Duodenal mucosa (tissue), 2 donors: ENCODE data around the gene UBE2M.

ENCODE experiments used
- H3K27ac ChIP-seq: one replicate; pipeline ENCODE4 v1.7.0; 2013; ENCODE audit warnings: low read depth, low read length
- H3K27me3 ChIP-seq, 2 donors: one replicate each; pipeline ENCODE4 v1.7.0; 2013; ENCODE audit warnings: low read length in 2 of 2, control low read depth in 1 of 2; ENCODE audit not compliant: insufficient read depth in 2 of 2, control insufficient read depth in 1 of 2
- H3K36me3 ChIP-seq, 2 donors: one replicate each; pipeline ENCODE4 v1.7.0; 2013; ENCODE audit warnings: low read length in 2 of 2, control low read depth in 1 of 2; ENCODE audit not compliant: insufficient read depth in 2 of 2, control insufficient read depth in 1 of 2
- H3K4me1 ChIP-seq, 2 donors: one replicate each; pipeline ENCODE4 v1.7.0; 2013; ENCODE audit warnings: low read length in 2 of 2, control low read depth in 1 of 2; ENCODE audit not compliant: insufficient read depth in 2 of 2, control insufficient read depth in 1 of 2
- H3K4me3 ChIP-seq, 2 donors: one replicate each; pipeline ENCODE4 v1.7.0; 2013; ENCODE audit warnings: low read length in 2 of 2, low read depth in 1 of 2
- H3K9ac ChIP-seq, 2 donors: one replicate each; pipeline ENCODE4 v1.7.0; 2013; ENCODE audit warnings: low read length in 2 of 2, low read depth in 1 of 2
- H3K9me3 ChIP-seq, 2 donors: one replicate each; pipeline ENCODE4 v1.7.0; 2013; ENCODE audit warnings: low read length in 2 of 2, control low read depth in 1 of 2; ENCODE audit not compliant: control insufficient read depth in 1 of 2

The UBE2M gene

DNA sequence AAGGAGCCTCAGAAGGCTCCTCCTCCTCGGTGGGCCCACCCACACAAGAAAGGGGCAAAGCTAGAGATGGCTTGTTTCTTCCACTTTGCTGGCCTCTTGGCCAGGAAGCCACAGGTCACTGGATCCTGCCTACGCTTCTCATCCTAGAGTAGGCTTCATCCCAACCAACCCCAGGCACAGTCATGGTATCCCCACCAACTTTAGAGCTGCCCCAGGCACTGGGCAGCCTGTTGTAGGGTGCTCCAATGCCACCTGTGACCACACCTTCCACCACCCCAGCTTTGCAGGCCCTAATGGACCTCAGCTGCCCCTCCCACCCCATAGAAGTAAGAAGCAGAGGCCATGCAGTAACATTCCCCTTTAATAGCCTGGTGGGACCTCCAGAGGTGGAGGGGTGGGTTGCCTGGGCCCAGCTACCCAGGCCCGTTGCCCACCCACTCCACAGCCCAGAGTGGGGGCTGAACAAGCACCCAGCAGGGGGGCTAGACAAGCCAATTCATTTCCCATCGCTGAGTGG lies 3.0 kb downstream of the UBE2M start:
- Histone ChIP-seq H3K27me3 (no peaks in the 10 kb centered on the region), H3K36me3 (peaks cover 26 to 35% of the 10 kb centered on the region in 2 donors), H3K4me3 (peak overlapping the region; percentile 91 to 100), H3K9me3 (no peaks in the 10 kb centered on the region), H3K9ac (peak overlapping the region; percentile 97 to 99), H3K4me1 (peaks cover 40 to 46% of the 10 kb centered on the region in 2 donors), H3K27ac (peak overlapping the region; percentile 97)

DNA sequence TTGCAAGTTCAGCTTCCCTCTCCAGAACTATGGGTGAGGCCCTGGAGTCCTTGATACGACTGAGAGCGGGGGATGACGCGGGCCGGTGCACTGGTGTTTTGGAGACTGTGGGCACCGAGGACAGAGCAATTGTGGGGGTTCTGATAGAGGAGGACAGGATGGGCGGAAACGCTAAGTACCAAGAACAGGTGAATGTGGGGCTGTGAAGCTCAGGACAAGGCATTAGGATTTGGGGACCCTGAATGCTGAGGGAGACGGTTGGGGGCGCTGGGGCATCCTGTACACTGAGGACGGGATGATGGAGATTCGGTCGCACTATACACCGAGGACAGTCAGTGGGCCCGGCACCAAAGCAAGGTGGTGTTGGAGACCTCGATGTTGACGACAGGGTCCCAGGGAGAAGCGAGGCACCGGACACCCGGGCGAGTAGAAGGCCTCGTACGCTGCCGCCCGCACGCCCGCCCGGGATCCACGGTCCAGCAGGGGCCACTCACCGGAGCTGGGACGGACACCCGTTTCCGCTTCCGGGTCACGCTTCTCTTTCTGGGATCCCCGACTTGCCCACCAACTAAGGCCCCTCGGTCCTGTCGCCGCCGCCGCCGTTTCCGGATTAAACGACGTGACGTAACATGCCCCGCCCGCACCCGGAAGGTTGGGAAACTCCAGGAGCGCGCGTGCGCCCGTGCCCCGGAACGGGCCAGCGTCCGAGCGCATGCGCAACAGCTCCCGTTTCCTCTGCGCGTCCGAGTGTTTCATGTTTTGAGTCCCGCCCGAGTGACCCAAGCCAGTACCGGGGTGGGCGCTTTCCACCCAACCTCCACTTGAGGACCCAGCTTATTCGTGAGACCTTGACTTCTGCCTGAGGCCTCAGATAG lies 3.7 kb downstream of the UBE2M start, which contains the start of gene CHMP2A:
Gene CHMP2A, minus strand, starts transcription at position 612 of the 875 bp plus-strand sequence. CDS start 893 bp downstream, outside the sequence.
- Histone ChIP-seq H3K27me3 (no peaks in the 10 kb centered on the region), H3K36me3 (peaks cover 33 to 42% of the 10 kb centered on the region in 2 donors), H3K4me3 (peak within 1 kb of the TSS; percentile 91 to 100), H3K9ac (peak within 1 kb of the TSS; percentile 97 to 99), H3K4me1 (peaks cover 36 to 41% of the 10 kb centered on the region in 2 donors), H3K27ac (peak within 1 kb of the TSS; percentile 97), H3K9me3 (no peaks in the 10 kb centered on the region)

DNA sequence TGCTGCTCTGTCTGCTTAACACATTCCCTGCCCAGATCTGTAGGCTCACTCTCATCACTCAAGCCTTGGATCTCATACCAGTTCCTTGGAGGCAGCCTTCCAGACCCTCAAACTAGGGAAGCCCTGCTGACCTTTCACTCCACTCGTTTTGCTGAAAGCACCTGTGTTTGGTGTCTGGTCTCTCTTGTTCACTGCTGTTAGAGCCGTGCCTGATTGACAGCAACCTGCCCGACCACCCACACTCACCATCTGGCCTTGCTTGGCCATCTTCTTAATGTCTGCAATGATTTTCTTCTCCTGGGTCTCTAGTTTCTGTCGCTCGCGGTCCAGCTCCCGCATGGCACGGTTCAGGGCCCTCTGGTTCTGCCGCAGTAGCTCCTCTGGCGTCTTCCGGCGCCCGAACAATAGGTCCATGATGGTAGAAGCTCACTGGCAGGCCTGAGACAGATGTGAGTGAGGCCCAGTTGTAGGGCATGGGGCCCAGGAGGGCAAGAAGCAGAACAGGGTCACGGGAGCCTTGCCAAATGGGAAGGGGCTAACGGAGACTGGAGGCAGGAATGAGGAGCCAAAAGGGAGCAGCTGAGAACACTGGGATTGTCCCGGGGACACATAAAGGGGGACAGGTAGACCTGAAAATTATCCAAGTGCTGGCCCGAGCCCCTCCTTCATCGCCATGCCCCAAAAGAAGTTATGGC lies 4.5 kb downstream of the UBE2M start:
- H3K4me1 ChIP-seq: peaks cover 34 to 36% of the 10 kb centered on the region in 2 donors
- H3K36me3 ChIP-seq: peaks cover 41 to 50% of the 10 kb centered on the region in 2 donors

DNA sequence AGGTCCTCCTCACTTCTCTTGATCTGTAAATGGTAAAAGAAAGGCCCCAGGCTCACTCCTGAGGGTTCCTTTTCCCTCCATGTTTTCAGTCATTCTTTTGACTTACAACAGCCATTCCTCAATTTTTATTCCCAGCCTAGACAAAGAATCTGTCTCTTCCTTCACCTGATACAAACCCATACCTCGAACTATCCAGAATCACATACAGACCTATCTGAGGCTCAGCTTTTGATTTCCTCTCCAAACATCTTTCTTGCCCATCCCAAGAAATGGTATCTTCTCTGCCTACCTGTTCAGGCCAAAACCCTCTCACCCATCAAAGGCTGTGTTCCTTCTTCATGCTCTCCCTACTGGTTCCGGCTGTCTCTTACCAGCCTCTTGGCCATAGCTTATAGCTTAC lies 5.8 kb downstream of the UBE2M start:
- H3K4me1 ChIP-seq: peaks cover 32 to 35% of the 10 kb centered on the region in 2 donors
- no peaks in the 10 kb centered on the region for H3K27me3 ChIP-seq
- H3K27ac ChIP-seq: no peak overlapping the region
- H3K9ac ChIP-seq: no peak overlapping the region
- peaks cover 54 to 62% of the 10 kb centered on the region in 2 donors for H3K36me3 ChIP-seq
- H3K4me3 ChIP-seq: no peak overlapping the region
- no peaks in the 10 kb centered on the region for H3K9me3 ChIP-seq

More for the DNA sequence above, 4.5 kb downstream of the UBE2M start:
- H3K27me3 ChIP-seq: no peaks in the 10 kb centered on the region
- H3K4me3 ChIP-seq: peak overlapping the region; percentile 91 to 100
- H3K9ac ChIP-seq: peak overlapping the region; percentile 97 to 99
- no peaks in the 10 kb centered on the region for H3K9me3 ChIP-seq
- H3K27ac ChIP-seq: peak overlapping the region; percentile 97

DNA sequence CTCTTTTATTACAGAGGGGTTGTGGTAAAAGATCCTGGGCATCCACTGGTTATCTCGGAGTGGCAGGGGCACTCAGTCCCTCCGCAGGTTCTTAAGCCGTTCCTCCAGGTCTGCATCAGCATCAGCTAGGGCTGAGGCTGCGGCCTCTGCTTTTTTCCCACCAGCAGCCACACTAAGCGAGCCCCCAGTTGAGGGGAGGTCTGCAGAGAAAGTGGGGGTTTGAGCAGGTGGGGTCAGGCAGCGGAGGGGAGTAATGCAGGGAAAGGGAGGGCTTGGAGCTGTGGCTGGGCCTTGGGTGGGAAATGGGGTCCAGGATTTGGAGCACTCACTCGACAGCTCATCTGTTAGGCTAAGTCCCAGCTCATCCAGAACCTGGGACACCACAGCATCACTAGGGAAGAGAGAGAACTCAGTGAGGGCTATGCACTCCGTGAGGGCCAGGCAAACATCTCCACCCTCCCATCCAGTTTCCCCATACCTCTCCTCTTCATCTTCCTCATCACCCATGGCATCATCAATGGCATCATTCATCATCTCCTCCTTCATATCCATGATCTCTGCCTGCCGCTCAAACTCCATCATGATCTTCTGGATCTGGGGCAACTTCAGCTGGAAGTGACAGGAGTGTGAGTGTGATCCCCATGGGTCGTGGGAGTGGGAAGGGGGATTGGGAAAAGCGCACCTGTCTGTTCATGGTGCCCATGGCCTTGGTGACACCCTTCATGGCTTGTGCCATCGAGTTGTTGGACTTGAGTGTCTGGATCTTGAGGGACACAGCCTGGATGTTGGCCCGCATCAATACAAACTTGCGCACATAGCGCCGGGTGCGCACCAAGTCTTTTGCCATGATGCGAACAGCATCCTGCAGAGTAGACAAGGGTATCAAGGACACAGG lies 6.6 kb downstream of the UBE2M start:
- Histone ChIP-seq H3K4me1 (peaks cover 27 to 31% of the 10 kb centered on the region in 2 donors), H3K36me3 (peaks cover 55 to 67% of the 10 kb centered on the region in 2 donors), H3K27me3 (no peaks in the 10 kb centered on the region), H3K4me3 (no peak overlapping the region), H3K9me3 (no peaks in the 10 kb centered on the region), H3K9ac (no peak overlapping the region), H3K27ac (no peak overlapping the region)

DNA sequence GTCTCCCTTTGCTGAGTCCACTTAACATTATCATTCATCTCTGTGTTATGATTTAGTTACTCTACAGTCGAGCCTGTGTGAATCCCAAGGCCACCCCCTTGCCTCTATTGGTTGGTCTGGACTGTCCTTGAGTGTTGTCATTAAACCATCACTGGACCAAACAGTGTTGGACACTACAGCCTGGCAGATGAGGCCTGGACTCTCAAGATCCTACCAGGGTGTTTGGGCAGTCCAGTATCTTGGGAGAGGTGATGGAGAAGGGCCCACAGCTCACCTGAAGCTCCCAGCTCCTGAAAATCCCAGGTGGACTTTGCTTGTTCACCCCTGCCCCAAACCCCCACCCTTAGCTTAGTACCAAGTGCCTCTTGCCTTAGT lies 7.3 kb downstream of the UBE2M start:
- peaks cover 27 to 31% of the 10 kb centered on the region in 2 donors for H3K4me1 ChIP-seq

DNA sequence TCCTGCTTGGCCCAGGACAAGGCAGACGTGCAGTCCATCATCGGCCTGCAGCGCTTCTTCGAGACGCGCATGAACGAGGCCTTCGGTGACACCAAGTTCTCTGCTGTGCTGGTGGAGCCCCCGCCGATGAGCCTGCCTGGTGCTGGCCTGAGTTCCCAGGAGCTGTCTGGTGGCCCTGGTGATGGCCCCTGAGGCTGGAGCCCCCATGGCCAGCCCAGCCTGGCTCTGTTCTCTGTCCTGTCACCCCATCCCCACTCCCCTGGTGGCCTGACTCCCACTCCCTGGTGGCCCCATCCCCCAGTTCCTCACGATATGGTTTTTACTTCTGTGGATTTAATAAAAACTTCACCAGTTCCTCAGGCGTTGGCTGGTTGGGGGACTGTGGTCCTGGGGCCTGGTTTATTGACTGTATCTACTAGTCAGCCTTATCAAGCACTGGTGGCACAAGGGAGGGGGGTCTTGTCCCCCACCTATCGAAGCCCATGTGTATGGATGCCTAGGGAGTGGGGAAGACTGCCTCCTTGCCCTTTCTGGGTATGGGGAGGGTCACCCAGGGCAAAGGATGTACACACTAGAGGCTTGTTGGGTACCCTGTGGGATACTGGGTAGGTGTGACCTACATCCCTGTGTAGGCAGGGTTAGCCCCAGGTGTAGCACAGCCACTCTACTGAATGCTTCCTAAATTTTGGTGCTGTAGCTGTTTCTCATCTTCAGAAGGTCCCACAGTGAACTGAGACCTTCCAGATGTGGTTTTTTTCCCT lies 7.9 kb downstream of the UBE2M start:
- H3K9me3 ChIP-seq: no peaks in the 10 kb centered on the region
- H3K4me1 ChIP-seq: peaks cover 31 to 34% of the 10 kb centered on the region in 2 donors
- H3K27ac ChIP-seq: no peak overlapping the region
- H3K4me3 ChIP-seq: no peak overlapping the region
- H3K36me3 ChIP-seq: peaks cover 48 to 65% of the 10 kb centered on the region in 2 donors
- no peak overlapping the region for H3K9ac ChIP-seq
- no peaks in the 10 kb centered on the region for H3K27me3 ChIP-seq

More for the DNA sequence above, 7.3 kb downstream of the UBE2M start:
- Histone ChIP-seq H3K9ac (no peak overlapping the region), H3K36me3 (peaks cover 48 to 60% of the 10 kb centered on the region in 2 donors), H3K27ac (no peak overlapping the region), H3K4me3 (no peak overlapping the region), H3K9me3 (no peaks in the 10 kb centered on the region), H3K27me3 (no peaks in the 10 kb centered on the region)

DNA sequence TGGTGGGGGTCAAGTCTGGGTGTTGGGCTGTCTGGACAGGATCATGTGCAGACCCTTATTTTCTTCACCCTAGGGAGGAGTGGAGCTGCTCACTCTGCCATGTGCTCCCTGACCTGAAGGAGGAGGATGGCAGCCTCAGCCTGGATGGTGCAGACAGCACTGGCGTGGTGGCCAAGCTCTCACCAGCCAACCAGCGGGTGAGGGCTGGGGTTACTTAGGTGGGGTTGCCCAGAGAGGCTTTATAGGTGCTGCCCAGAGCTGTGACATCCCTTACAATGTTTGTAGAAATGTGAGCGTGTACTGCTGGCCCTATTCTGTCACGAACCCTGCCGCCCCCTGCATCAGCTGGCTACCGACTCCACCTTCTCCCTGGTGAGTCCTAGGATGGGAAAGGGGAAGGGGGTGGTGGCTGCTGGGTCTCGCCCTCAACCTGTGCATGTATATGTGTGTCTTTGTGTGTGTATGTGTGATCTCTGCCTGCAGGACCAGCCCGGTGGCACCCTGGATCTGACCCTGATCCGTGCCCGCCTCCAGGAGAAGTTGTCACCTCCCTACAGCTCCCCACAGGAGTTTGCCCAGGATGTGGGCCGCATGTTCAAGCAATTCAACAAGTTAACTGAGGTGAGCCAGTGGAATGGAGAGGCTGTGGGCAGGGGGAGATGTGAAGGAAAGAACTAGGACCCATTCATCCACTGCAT lies 8.6 kb downstream of the UBE2M start:
- no peak overlapping the region for H3K4me3 ChIP-seq

More for the DNA sequence above, 8.6 kb downstream of the UBE2M start:
- H3K27me3 ChIP-seq: no peaks in the 10 kb centered on the region
- peaks cover 48 to 68% of the 10 kb centered on the region in 2 donors for H3K36me3 ChIP-seq
- H3K9ac ChIP-seq: no peak overlapping the region
- peaks cover 29 to 32% of the 10 kb centered on the region in 2 donors for H3K4me1 ChIP-seq
- H3K9me3 ChIP-seq: no peaks in the 10 kb centered on the region
- no peak overlapping the region for H3K27ac ChIP-seq
